Kidney (tissue), 14 donors: Measurements from ENCODE around the gene TRPM3. TPM values are rescaled to one million over a fixed set of nuclear protein-coding genes. Genes with fewer than 3 reads are reported as not detected.

Experiments
- DNase-seq, 5 donors: peaks; one replicate each; pipeline ENCODE4 v3.0.0-alpha.2; 2013 to 2020
- FAIRE-seq: peaks from 2 replicates; lab custom pipeline; 2012; peaks lifted over from hg19 to GRCh38; lab: Jason Lieb, UNC
- H3K27ac ChIP-seq, 2 donors: one replicate each; pipeline ENCODE4 v1.7.0; 2013; ENCODE audit warnings: low read depth in 2 of 2, low read length in 2 of 2, inconsistent platforms in 1 of 2
- H3K27me3 ChIP-seq: one replicate; pipeline ENCODE4 v1.7.1; 2013; ENCODE audit warnings: low read length, inconsistent platforms; ENCODE audit not compliant: control insufficient read depth, insufficient read depth
- H3K36me3 ChIP-seq, 3 donors: one replicate each; pipeline versions ENCODE4 v1.7.0 to v1.7.1; 2013; ENCODE audit warnings: low read length in 3 of 3, control low read depth in 1 of 3, inconsistent platforms in 1 of 3; ENCODE audit not compliant: insufficient read depth in 3 of 3, control insufficient read depth in 2 of 3
- H3K4me1 ChIP-seq, 3 donors: one replicate each; pipeline versions ENCODE4 v1.7.0 to v1.7.1; 2013; ENCODE audit warnings: low read length in 3 of 3, inconsistent platforms in 1 of 3, low read depth in 1 of 3; ENCODE audit not compliant: control insufficient read depth in 2 of 3, insufficient read depth in 2 of 3
- H3K4me3 ChIP-seq, 3 donors: one replicate each; pipeline versions ENCODE4 v1.7.0 to v1.8.1; 2013; ENCODE audit warnings: low read length in 3 of 3, control low read depth in 1 of 3, inconsistent platforms in 1 of 3
- H3K9ac ChIP-seq, 3 donors: one replicate each; pipeline versions ENCODE4 v1.7.0 to v1.7.1; 2013; ENCODE audit warnings: low read length in 3 of 3, control low read depth in 1 of 3, inconsistent platforms in 1 of 3
- H3K9me3 ChIP-seq, 3 donors: one replicate each; pipeline versions ENCODE4 v1.7.0 to v1.7.1; 2013; ENCODE audit warnings: low read length in 3 of 3, control low read depth in 1 of 3, inconsistent platforms in 1 of 3; ENCODE audit not compliant: control insufficient read depth in 2 of 3, insufficient read depth in 1 of 3
- intact Hi-C: fragments of 100-400 bp; cut with DNase I; formaldehyde crosslinking; loops from one replicate; pipeline ENCODE4 v1.11.1; 2022
- polyA plus RNA-seq: library from polyadenylated mRNA; stranded (reverse); fragments of 350-450 nt; fragmentation: Illumina TruSeq; extraction: RNeasy Lipid Tissue Mini Kit (QIAGEN cat#74804); gene quantifications from one replicate; pipeline ENCODE4 v1.2.3, GENCODE V29; 2014; ENCODE audit warnings: low read depth, low replicate concordance; ENCODE audit not compliant: insufficient read depth
- total RNA-seq: library from RNA; stranded (reverse); fragmentation: NEBNext Ultra II Directional; extraction: Animal tissue kit (Norgen Biotek cat#: 25700); gene quantifications from one replicate; pipeline ENCODE4 v1.2.1, GENCODE V29; 2021
- TF ChIP-seq, protein P1 (sequence below): IDR thresholded peaks from 3 replicates; pipeline ENCODE4 v1.5.1; 2012; ENCODE audit warnings: mild to moderate bottlenecking, moderate library complexity, borderline replicate concordance; ENCODE audit not compliant: insufficient read depth; ENCODE audit errors: extremely low read depth
- donor health status: control.
- donor health status: control.
- donor health status: control.
- donor health status: control.
- donor health status: control.
- donor health status: DM: yes; HTN: yes; CAD: no.
- donor health status: Normal renal cell carcinoma (clear cell type).

TRPM3 gene
- total and polyA plus RNA-seq, 2 donors from 2014 or later = 8.8 to 11.4 TPM

DNA sequence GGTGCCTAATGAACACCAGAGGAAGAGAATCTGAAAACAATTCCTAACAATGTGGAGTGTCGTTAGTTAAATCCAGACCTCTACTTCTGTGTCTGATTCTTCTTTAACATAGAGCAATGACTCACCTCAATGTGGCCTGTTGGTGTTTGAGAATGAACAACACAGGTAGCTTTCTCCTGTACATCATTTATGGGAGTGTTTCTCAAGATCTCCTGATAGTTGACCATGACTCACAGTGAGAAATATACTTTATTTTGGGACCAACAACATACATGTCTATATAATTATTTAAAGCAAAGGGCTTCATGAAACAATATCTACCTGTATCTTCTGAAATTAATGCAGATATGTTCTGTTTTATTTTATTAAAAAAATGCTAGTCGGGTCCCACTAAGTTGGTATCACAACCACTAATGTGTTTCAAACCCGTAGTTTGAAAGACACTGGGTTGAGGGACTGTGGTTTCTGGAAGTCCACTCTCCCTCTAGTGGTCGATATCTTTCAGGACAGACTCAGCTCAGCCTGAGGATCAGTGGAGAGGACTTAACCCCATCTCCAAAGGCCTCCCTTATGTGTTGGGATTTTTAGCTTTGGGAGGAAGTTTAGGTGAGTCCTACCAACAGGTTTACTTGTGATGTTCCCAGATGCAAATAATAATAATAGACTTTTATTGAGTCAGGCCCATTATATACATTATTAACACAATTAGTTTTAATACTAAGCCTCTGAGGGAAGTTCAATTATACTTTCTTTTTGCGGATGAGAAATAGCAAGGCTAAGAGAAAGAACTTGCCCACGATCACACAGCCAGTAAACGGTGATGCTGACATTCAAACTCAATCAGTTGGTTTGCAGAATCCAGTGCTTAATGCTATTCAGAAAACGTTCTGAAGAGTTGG is 636.9 kb downstream of the TRPM3 start:
- intact Hi-C loops = loop anchor here (5.0 kb wide), 1 partner anchor 62 kb away; no protein-coding TSS in a partner anchor
- TF ChIP-seq, protein P1, sequence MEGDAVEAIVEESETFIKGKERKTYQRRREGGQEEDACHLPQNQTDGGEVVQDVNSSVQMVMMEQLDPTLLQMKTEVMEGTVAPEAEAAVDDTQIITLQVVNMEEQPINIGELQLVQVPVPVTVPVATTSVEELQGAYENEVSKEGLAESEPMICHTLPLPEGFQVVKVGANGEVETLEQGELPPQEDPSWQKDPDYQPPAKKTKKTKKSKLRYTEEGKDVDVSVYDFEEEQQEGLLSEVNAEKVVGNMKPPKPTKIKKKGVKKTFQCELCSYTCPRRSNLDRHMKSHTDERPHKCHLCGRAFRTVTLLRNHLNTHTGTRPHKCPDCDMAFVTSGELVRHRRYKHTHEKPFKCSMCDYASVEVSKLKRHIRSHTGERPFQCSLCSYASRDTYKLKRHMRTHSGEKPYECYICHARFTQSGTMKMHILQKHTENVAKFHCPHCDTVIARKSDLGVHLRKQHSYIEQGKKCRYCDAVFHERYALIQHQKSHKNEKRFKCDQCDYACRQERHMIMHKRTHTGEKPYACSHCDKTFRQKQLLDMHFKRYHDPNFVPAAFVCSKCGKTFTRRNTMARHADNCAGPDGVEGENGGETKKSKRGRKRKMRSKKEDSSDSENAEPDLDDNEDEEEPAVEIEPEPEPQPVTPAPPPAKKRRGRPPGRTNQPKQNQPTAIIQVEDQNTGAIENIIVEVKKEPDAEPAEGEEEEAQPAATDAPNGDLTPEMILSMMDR = peak; percentile 80
- Histone ChIP-seq H3K4me1 (peaks cover 2 to 57% (median 33%) of the 10 kb centered on the region in 3 donors), H3K36me3 (no peaks in the 10 kb centered on the region), H3K4me3 (no peak overlapping the region), H3K27ac (peak overlapping the region; percentile 63 to 83), H3K9me3 (no peaks in the 10 kb centered on the region), H3K27me3 (no peaks in the 10 kb centered on the region), H3K9ac (peak overlapping the region in 1 of 3 donors; percentile 53)
- DNase-seq (peak in 2 of 5 donors; percentile 51 to 70), FAIRE-seq (peak; percentile 42)

DNA sequence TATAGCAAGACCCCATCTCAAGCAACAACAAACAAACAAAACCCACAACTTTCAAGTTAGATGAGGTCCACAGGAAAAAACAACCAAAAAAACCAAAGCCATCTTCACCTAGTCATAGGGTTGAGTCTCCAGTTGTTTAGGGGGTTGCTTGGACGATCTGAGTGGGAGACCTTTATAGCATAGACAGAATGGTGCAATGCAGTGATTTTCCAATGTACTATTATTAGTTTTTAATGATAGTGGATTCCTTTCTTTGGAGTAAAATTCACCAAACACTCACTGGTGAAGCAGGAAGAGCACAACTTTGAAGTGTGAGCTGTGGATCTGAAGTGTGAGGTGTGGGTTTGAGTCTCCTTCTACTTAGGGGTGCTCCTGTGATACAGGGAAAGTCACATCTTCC is 640.0 kb downstream of the TRPM3 start:
- Histone ChIP-seq H3K27me3 (no peaks in the 10 kb centered on the region), H3K27ac (peak overlapping the region; percentile 91 to 92), H3K36me3 (no peaks in the 10 kb centered on the region), H3K9ac (no peak overlapping the region), H3K4me1 (peaks cover 2 to 62% (median 48%) of the 10 kb centered on the region in 3 donors), H3K9me3 (no peaks in the 10 kb centered on the region), H3K4me3 (no peak overlapping the region)
- TF ChIP-seq, protein P1 = no peak
- DNase-seq (no peak), FAIRE-seq (no peak)
- intact Hi-C loops = loop anchor here (5.0 kb wide), 1 partner anchor 59 kb away; no protein-coding TSS in a partner anchor

- TF ChIP-seq, protein P1 = no peak
- no peaks in the 10 kb centered on the region for H3K36me3 ChIP-seq
- peak overlapping the region; percentile 91 to 92 for H3K27ac ChIP-seq
- intact Hi-C loops = loop anchor here (5.0 kb wide), 1 partner anchor 58 kb away; no protein-coding TSS in a partner anchor
- DNase-seq (peak; percentile 36 to 95 (median 58)), FAIRE-seq (no peak)
- H3K27me3 ChIP-seq = no peaks in the 10 kb centered on the region
- peak overlapping the region; percentile 21 to 46 (median 37) for H3K4me3 ChIP-seq
- H3K4me1 ChIP-seq = peaks cover 2 to 52% (median 46%) of the 10 kb centered on the region in 3 donors
- H3K9me3 ChIP-seq = no peaks in the 10 kb centered on the region
- H3K9ac ChIP-seq = peak overlapping the region; percentile 6 to 76 (median 61)
Observed at GRCh38 chr9:70480405-70480980, 640.9 kb downstream of the TRPM3 start.
